Testis (tissue), 2 donors: ENCODE measurements around the gene SPEN.

Source experiments
- POLR2A ChIP-seq: fragments of 450-650 bp; IDR thresholded peaks from one replicate; pipeline ENCODE4 v1.6.1; 2017; ENCODE audit warnings: antibody characterized with exemption, mild to moderate bottlenecking, moderate library complexity
- TF ChIP-seq, protein P1 (sequence below), 3 experiments: fragments of 450-650 bp in 2 of 3; fragments of 200-600 bp in 1 of 3; sonication (generic) in 1 of 3; IDR thresholded peaks; one replicate each; pipeline ENCODE4 v1.5.1; 2016 to 2019; ENCODE audit warnings: antibody characterized with exemption in 3 of 3, mild to moderate bottlenecking in 2 of 3, moderate library complexity in 1 of 3

DNA sequence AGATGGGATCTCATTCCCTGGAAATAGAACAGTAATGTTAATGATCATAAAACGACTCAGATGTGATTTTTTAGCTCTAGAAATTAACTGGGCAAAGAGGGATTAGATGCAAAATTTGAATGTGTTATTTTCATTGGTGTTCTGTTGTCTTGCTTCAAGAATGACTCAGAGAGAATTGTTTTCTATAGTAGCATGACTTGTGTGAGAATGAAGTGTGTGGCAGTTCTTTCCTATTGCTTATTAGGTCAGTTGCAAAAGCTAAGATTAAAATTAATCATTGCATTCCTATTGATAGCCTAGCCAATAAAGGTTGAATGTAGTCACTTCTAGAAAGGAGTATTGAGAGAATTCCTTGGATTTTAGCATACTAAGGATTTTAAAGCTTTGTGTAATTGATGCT lies 22.9 kb downstream of the SPEN start:
- TF ChIP-seq, protein P1, sequence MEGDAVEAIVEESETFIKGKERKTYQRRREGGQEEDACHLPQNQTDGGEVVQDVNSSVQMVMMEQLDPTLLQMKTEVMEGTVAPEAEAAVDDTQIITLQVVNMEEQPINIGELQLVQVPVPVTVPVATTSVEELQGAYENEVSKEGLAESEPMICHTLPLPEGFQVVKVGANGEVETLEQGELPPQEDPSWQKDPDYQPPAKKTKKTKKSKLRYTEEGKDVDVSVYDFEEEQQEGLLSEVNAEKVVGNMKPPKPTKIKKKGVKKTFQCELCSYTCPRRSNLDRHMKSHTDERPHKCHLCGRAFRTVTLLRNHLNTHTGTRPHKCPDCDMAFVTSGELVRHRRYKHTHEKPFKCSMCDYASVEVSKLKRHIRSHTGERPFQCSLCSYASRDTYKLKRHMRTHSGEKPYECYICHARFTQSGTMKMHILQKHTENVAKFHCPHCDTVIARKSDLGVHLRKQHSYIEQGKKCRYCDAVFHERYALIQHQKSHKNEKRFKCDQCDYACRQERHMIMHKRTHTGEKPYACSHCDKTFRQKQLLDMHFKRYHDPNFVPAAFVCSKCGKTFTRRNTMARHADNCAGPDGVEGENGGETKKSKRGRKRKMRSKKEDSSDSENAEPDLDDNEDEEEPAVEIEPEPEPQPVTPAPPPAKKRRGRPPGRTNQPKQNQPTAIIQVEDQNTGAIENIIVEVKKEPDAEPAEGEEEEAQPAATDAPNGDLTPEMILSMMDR (IDR thresholded peaks at IDR 0.05), result no peak
- TF ChIP-seq POLR2A, result no peak
